HepG2 (cell line): ENCODE data around the gene GPS1. TPM values are rescaled to one million over a fixed set of nuclear protein-coding genes. Genes with fewer than 3 reads are reported as not detected.

ENCODE experiments used
- ARNTL ChIP-seq: sonication (generic); formaldehyde crosslinking; IDR thresholded peaks from 2 replicates; pipeline ENCODE4 v1.4.0; 2020; ENCODE audit warnings: mild to moderate bottlenecking, missing genetic modification reagents
- ASH2L ChIP-seq: fragments of 300-600, 200-600 bp; sonication (generic); IDR thresholded peaks from 2 replicates; pipeline ENCODE4 v1.7.0; 2017; ENCODE audit warnings: low read depth, mild to moderate bottlenecking, moderate library complexity, mixed read lengths, low read length; ENCODE audit not compliant: insufficient read length
- IKZF4 ChIP-seq: sonication (generic); formaldehyde crosslinking; IDR thresholded peaks from 2 replicates; pipeline ENCODE4 v1.5.1; 2020; ENCODE audit warnings: borderline replicate concordance, mild to moderate bottlenecking, low read depth, missing genetic modification reagents; ENCODE audit errors: not compliant biosample characterization
- MAZ ChIP-seq, 2 experiments: sonication (generic) in 1 of 2; formaldehyde crosslinking in 1 of 2; IDR thresholded peaks; 2 replicates each; pipeline versions ENCODE4 v1.5.0 to v1.6.1; 2012 to 2020; ENCODE audit warnings: low read depth in 2 of 2, mild to moderate bottlenecking in 2 of 2, borderline replicate concordance in 1 of 2, improper control_type of control experiment in 1 of 2, low read length in 1 of 2, missing genetic modification reagents in 1 of 2, moderate library complexity in 1 of 2
- PHB2 ChIP-seq: fragments of 450-650 bp; IDR thresholded peaks from 2 replicates; pipeline ENCODE4 v1.6.1; 2018; ENCODE audit not compliant: partially characterized antibody
- SALL1 ChIP-seq: sonication (generic); formaldehyde crosslinking; IDR thresholded peaks from 2 replicates; pipeline ENCODE4 v1.8.0; 2022; ENCODE audit warnings: mild to moderate bottlenecking, missing genetic modification reagents
- SNAPC2 ChIP-seq: sonication (generic); formaldehyde crosslinking; IDR thresholded peaks from 2 replicates; pipeline ENCODE4 v1.8.1; 2022; ENCODE audit warnings: mild to moderate bottlenecking, missing genetic modification reagents
- ZFYVE20 ChIP-seq: sonication (generic); formaldehyde crosslinking; IDR thresholded peaks from 2 replicates; pipeline ENCODE4 v1.8.0; 2023; ENCODE audit warnings: low read depth, mild to moderate bottlenecking, moderate library complexity, missing genetic modification reagents, borderline replicate concordance
- ZNF121 ChIP-seq: sonication (generic); formaldehyde crosslinking; IDR thresholded peaks from 2 replicates; pipeline ENCODE4 v1.5.0; 2020; ENCODE audit warnings: mild to moderate bottlenecking, missing genetic modification reagents
- ZNF282 ChIP-seq: fragments of 450-650 bp; IDR thresholded peaks from 2 replicates; pipeline ENCODE4 v1.6.1; 2018; ENCODE audit not compliant: partially characterized antibody
- ZNF331 ChIP-seq: sonication (generic); formaldehyde crosslinking; IDR thresholded peaks from 2 replicates; pipeline ENCODE4 v1.4.0; 2020; ENCODE audit warnings: missing genetic modification reagents
- ZNF333 ChIP-seq: sonication (generic); formaldehyde crosslinking; IDR thresholded peaks from 2 replicates; pipeline ENCODE4 v1.4.0; 2020; ENCODE audit warnings: mild to moderate bottlenecking, missing genetic modification reagents, borderline replicate concordance
- ZNF672 ChIP-seq: sonication (generic); formaldehyde crosslinking; IDR thresholded peaks from 2 replicates; pipeline ENCODE4 v1.8.1; 2022; ENCODE audit warnings: missing genetic modification reagents
- polyA plus RNA-seq, 8 experiments: library from polyadenylated mRNA; depleted of rRNA in 3 of 8; stranded (reverse) in 7 of 8; unstranded in 1 of 8; fragments of >200 nt; fragmentation: Illumina TruSeq in 4 of 8; extraction: Trizol in 4 of 8; gene quantifications; 2 replicates each; pipeline versions ENCODE4 v1.2.1 to v1.2.3, GENCODE V29; 2011 to 2016; ENCODE audit warnings: low read depth in 4 of 8, missing spikeins in 1 of 8, mixed read lengths in 1 of 8; ENCODE audit not compliant: insufficient read depth in 1 of 8
- total RNA-seq, 5 experiments: library from RNA; depleted of rRNA; stranded (reverse); fragments of >200 nt; fragmentation: Illumina TruSeq; extraction: Trizol; gene quantifications; 2 replicates each; pipeline ENCODE4 v1.2.3, GENCODE V29; 2016; ENCODE audit warnings: low read depth in 1 of 5
- TF ChIP-seq, protein P1 (sequence below): sonication (generic); formaldehyde crosslinking; IDR thresholded peaks from 2 replicates; pipeline ENCODE4 v1.5.1; 2020; ENCODE audit warnings: mild to moderate bottlenecking, missing genetic modification reagents, borderline replicate concordance
- TF ChIP-seq, protein P2 (sequence below): IDR thresholded peaks from 2 replicates; pipeline ENCODE4 v1.6.1; 2012; ENCODE audit warnings: inconsistent platforms
- TF ChIP-seq, protein P3 (sequence below): sonication (generic); formaldehyde crosslinking; conservative IDR thresholded peaks from 2 replicates; pipeline ENCODE4 v1.4.0; 2020; ENCODE audit warnings: missing genetic modification reagents
- TF ChIP-seq, protein P4 (sequence below): sonication (generic); formaldehyde crosslinking; IDR thresholded peaks from 2 replicates; pipeline ENCODE4 v1.4.0; 2020; ENCODE audit warnings: missing genetic modification reagents

GPS1 gene
- total and polyA plus RNA-seq, 2 of the 13 experiments (the other 11 are each of a cell fraction or from before 2014, with no cell fraction given), result 124 to 128 TPM

DNA sequence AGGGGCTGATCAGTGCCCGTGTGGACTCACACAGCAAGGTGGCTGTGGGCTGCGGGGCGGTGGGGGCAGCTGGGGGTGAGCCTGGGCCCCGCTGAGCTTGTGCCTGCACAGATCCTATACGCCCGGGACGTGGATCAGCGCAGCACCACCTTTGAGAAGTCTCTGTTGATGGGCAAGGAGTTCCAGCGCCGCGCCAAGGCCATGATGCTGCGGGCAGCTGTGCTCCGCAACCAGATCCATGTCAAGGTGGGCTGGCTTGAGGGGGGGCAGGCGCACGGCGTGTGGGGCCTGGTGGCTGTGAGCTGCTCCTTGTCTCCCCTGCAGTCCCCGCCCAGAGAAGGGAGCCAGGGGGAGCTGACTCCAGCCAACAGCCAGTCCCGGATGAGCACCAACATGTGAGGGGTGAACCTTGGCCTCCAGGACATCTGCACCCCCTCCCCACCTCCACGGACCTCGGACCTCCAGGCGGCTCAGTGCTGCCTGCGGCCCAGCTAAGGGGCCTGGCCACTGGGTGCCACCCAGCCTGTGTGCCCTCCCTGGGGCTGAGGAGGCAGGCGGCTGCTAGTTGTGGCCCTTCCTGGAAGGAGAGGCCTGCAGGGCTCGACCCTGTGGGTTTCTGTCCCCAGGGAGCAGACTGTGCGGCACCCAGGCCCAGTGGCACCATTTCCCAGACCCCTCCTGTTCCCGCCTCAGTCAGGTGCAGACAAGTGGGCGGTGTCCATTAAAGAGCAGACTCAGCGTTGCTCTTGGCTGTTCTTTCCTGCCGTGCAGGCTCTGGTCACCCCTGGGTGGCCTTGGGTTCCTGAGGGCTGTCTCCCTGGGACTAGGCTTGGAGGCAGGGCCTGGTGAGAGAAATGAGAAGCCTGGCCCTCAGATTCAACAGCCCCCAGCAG, 5.3 kb downstream of the GPS1 start (continued):
- no peak for TF ChIP-seq ZFYVE20 (CRISPR knock-in tag)
- no peak; the same call in 1 of the 2 replicates for TF ChIP-seq ZNF121 (CRISPR knock-in tag)
- peak; percentile 88 for TF ChIP-seq SALL1 (CRISPR knock-in tag)
- TF ChIP-seq, protein P1, sequence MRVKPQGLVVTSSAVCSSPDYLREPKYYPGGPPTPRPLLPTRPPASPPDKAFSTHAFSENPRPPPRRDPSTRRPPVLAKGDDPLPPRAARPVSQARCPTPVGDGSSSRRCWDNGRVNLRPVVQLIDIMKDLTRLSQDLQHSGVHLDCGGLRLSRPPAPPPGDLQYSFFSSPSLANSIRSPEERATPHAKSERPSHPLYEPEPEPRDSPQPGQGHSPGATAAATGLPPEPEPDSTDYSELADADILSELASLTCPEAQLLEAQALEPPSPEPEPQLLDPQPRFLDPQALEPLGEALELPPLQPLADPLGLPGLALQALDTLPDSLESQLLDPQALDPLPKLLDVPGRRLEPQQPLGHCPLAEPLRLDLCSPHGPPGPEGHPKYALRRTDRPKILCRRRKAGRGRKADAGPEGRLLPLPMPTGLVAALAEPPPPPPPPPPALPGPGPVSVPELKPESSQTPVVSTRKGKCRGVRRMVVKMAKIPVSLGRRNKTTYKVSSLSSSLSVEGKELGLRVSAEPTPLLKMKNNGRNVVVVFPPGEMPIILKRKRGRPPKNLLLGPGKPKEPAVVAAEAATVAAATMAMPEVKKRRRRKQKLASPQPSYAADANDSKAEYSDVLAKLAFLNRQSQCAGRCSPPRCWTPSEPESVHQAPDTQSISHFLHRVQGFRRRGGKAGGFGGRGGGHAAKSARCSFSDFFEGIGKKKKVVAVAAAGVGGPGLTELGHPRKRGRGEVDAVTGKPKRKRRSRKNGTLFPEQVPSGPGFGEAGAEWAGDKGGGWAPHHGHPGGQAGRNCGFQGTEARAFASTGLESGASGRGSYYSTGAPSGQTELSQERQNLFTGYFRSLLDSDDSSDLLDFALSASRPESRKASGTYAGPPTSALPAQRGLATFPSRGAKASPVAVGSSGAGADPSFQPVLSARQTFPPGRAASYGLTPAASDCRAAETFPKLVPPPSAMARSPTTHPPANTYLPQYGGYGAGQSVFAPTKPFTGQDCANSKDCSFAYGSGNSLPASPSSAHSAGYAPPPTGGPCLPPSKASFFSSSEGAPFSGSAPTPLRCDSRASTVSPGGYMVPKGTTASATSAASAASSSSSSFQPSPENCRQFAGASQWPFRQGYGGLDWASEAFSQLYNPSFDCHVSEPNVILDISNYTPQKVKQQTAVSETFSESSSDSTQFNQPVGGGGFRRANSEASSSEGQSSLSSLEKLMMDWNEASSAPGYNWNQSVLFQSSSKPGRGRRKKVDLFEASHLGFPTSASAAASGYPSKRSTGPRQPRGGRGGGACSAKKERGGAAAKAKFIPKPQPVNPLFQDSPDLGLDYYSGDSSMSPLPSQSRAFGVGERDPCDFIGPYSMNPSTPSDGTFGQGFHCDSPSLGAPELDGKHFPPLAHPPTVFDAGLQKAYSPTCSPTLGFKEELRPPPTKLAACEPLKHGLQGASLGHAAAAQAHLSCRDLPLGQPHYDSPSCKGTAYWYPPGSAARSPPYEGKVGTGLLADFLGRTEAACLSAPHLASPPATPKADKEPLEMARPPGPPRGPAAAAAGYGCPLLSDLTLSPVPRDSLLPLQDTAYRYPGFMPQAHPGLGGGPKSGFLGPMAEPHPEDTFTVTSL, result peak; percentile 79; the same call in 1 of the 2 replicates
- TF ChIP-seq IKZF4, result no peak
- no peak for TF ChIP-seq SNAPC2 (CRISPR knock-in tag)
- peak; percentile 25; the same call in 1 of the 2 replicates for TF ChIP-seq ZNF333
- TF ChIP-seq PHB2, result no peak
- TF ChIP-seq ASH2L, result peak; percentile 59
- TF ChIP-seq ZNF282, result no peak
- peak; percentile 69 for TF ChIP-seq ZNF331 (CRISPR knock-in tag)
- TF ChIP-seq, protein P2, sequence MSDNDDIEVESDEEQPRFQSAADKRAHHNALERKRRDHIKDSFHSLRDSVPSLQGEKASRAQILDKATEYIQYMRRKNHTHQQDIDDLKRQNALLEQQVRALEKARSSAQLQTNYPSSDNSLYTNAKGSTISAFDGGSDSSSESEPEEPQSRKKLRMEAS, result peak; percentile 92
- TF ChIP-seq ARNTL, result peak; percentile 97
- TF ChIP-seq MAZ (IDR thresholded peaks at IDR 0.05; ENCODE audit: borderline replicate concordance, low read depth, low read length), result peak; percentile 8; the same call in 1 of the 2 replicates
- peak; percentile 95 for TF ChIP-seq MAZ (CRISPR knock-in tag; IDR thresholded peaks at IDR 0.05; ENCODE audit: low read depth)
- TF ChIP-seq ZNF672 (CRISPR knock-in tag), result no peak
- TF ChIP-seq, protein P3, sequence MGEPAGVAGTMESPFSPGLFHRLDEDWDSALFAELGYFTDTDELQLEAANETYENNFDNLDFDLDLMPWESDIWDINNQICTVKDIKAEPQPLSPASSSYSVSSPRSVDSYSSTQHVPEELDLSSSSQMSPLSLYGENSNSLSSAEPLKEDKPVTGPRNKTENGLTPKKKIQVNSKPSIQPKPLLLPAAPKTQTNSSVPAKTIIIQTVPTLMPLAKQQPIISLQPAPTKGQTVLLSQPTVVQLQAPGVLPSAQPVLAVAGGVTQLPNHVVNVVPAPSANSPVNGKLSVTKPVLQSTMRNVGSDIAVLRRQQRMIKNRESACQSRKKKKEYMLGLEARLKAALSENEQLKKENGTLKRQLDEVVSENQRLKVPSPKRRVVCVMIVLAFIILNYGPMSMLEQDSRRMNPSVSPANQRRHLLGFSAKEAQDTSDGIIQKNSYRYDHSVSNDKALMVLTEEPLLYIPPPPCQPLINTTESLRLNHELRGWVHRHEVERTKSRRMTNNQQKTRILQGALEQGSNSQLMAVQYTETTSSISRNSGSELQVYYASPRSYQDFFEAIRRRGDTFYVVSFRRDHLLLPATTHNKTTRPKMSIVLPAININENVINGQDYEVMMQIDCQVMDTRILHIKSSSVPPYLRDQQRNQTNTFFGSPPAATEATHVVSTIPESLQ (CRISPR knock-in tag), result no peak
- TF ChIP-seq, protein P4, sequence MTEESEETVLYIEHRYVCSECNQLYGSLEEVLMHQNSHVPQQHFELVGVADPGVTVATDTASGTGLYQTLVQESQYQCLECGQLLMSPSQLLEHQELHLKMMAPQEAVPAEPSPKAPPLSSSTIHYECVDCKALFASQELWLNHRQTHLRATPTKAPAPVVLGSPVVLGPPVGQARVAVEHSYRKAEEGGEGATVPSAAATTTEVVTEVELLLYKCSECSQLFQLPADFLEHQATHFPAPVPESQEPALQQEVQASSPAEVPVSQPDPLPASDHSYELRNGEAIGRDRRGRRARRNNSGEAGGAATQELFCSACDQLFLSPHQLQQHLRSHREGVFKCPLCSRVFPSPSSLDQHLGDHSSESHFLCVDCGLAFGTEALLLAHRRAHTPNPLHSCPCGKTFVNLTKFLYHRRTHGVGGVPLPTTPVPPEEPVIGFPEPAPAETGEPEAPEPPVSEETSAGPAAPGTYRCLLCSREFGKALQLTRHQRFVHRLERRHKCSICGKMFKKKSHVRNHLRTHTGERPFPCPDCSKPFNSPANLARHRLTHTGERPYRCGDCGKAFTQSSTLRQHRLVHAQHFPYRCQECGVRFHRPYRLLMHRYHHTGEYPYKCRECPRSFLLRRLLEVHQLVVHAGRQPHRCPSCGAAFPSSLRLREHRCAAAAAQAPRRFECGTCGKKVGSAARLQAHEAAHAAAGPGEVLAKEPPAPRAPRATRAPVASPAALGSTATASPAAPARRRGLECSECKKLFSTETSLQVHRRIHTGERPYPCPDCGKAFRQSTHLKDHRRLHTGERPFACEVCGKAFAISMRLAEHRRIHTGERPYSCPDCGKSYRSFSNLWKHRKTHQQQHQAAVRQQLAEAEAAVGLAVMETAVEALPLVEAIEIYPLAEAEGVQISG (CRISPR knock-in tag), result peak; percentile 61; the same call in 1 of the 2 replicates
